ENCODE measurements around the gene ADAM19. TPM values are rescaled to one million over a fixed set of nuclear protein-coding genes. Genes with fewer than 3 reads are reported as not detected.

Gene ADAM19
- total RNA-seq, 3 donors from 2014 or later, result 37.9 to 54.9 (median 49.2) TPM

DNA sequence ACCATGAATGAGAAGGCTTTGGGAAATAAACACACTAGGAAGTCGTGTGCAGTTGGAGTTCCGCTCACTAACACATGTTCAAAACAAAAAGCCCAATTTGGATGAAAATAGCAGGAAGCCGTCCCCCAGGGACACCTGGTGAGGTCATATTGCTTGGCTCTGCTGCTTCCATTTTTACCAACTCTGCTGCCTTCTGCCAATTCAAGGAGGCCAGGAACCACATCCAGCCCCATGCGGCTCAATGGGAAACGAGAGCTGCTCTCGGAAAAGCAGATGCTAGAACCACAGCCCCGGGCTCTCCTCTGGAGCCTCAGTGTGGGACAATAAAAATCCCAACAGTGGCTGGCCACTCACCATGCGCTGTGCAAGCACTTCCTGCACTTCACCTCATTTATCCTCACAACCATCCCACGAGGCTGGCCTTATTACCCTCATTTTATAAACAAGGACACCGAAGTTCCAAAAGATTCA, 13.4 kb downstream of the ADAM19 start:
- no peak for ATAC-seq
- DNase-seq, result no peak
- no peak overlapping the region for H3K4me3 Mint-ChIP-seq
- peaks cover 69% of the 10 kb centered on the region for H3K4me1 Mint-ChIP-seq (ENCODE audit: low read depth)
- no peaks in the 10 kb centered on the region for H3K9me3 Mint-ChIP-seq
- H3K27me3 Mint-ChIP-seq (ENCODE audit: low read depth), result no peaks in the 10 kb centered on the region
- H3K36me3 Mint-ChIP-seq (ENCODE audit: insufficient read depth), result peaks cover 31% of the 10 kb centered on the region

DNA sequence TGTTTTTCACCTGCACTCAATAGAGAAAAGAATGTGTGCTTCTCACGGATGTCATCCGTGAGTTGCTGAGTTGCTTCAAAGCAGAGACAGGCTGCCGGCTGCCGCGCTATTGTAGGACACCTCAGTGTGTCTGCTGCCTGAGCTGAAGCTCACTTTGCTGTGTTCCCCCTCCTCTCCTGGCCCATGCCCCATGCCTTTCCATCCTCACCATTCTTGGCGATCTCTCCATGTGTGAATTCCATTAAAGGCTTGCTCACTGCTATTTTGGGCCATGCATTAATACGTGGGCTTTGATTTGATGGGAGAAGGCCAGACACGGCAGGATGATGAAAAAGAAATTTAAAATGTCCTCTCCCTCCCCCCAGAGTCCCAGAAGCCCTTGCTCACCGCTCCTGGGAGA, 14.5 kb downstream of the ADAM19 start:
- no peak overlapping the region for H3K4me3 Mint-ChIP-seq
- no peaks in the 10 kb centered on the region for H3K9me3 Mint-ChIP-seq
- DNase-seq (no peak), ATAC-seq (no peak)
- H3K4me1 Mint-ChIP-seq (ENCODE audit: low read depth), result peaks cover 71% of the 10 kb centered on the region
- peaks cover 28% of the 10 kb centered on the region for H3K36me3 Mint-ChIP-seq (ENCODE audit: insufficient read depth)
- H3K27me3 Mint-ChIP-seq (ENCODE audit: low read depth), result no peaks in the 10 kb centered on the region

DNA sequence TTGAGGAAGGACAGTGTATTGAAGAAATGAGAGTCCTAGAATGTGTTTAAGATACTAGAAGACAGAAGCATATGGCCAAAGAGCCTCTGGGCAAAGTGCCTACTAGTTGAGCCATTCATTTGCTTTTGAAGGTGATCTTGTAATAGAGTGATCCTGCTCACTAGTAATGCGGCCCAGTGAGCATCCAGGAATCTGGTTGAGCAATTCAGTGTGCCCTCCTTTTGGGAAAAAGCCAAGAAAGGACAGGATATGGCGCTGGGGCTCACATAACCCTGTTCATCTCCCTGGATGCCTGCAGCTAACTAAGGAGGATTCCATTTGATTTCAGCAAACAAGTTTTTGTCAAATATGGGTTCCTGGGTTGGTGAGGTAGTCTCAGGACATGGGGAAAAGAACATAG, 16.3 kb downstream of the ADAM19 start:
- DNase-seq (no peak), ATAC-seq (no peak)
- Mint-ChIP-seq H3K4me3 (no peak overlapping the region), H3K27me3 (ENCODE audit: low read depth) (no peaks in the 10 kb centered on the region), H3K4me1 (ENCODE audit: low read depth) (peaks cover 78% of the 10 kb centered on the region), H3K9me3 (no peaks in the 10 kb centered on the region), H3K36me3 (ENCODE audit: insufficient read depth) (peaks cover 28% of the 10 kb centered on the region)

DNA sequence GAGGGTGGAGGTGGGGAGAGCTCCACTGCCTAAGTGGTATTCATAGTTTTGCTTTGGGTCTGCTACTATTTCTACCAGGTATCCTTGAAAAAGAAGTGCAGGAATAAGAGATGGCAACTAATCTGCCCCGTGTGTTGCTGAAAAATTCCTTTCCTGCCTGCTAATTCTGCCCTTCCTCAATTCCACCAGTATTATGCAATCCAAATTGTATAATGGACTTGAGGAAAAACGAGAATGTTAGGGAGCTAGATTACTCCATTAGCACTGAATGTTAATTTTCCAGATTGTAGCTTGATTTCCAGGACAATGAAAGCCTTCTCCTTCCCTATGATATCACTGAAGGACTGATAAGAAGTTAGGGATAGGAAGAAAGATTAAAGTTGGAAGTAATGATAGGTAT, 16.9 kb downstream of the ADAM19 start:
- Mint-ChIP-seq H3K9me3 (no peaks in the 10 kb centered on the region), H3K4me1 (ENCODE audit: low read depth) (peaks cover 76% of the 10 kb centered on the region), H3K4me3 (no peak overlapping the region), H3K27me3 (ENCODE audit: low read depth) (no peaks in the 10 kb centered on the region), H3K36me3 (ENCODE audit: insufficient read depth) (peaks cover 23% of the 10 kb centered on the region)
- ATAC-seq (no peak), DNase-seq (no peak)

DNA sequence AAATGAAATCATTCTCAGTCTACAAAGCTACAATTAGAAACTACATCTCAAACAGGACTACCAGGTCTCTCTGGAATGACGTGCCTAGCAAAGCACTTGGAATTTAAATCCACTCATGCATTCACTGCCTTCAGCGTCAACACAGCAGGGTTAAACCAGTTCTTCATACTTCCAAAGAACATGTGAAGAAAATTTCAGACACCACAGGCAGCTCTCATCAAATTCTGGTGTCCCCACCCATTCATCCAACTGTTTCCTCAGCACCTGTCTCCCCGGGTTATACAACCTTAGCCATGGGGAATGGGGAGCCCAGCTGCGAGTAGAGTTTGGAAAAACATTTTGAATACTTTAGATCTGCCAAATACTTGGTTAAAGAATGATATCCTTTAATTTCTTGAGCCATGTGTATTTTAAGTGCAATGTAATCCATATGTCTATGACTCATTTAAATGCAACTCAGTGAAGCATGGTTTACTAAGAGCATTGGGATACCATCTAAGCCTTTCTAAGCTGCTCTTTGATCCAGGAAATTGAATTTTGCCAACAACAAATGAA, 17.5 kb downstream of the ADAM19 start:
- H3K4me3 Mint-ChIP-seq, result no peak overlapping the region
- no peak for ATAC-seq
- H3K36me3 Mint-ChIP-seq (ENCODE audit: insufficient read depth), result peaks cover 18% of the 10 kb centered on the region
- H3K27me3 Mint-ChIP-seq (ENCODE audit: low read depth), result no peaks in the 10 kb centered on the region
- no peaks in the 10 kb centered on the region for H3K9me3 Mint-ChIP-seq
- no peak for DNase-seq
- peaks cover 70% of the 10 kb centered on the region for H3K4me1 Mint-ChIP-seq (ENCODE audit: low read depth)

DNA sequence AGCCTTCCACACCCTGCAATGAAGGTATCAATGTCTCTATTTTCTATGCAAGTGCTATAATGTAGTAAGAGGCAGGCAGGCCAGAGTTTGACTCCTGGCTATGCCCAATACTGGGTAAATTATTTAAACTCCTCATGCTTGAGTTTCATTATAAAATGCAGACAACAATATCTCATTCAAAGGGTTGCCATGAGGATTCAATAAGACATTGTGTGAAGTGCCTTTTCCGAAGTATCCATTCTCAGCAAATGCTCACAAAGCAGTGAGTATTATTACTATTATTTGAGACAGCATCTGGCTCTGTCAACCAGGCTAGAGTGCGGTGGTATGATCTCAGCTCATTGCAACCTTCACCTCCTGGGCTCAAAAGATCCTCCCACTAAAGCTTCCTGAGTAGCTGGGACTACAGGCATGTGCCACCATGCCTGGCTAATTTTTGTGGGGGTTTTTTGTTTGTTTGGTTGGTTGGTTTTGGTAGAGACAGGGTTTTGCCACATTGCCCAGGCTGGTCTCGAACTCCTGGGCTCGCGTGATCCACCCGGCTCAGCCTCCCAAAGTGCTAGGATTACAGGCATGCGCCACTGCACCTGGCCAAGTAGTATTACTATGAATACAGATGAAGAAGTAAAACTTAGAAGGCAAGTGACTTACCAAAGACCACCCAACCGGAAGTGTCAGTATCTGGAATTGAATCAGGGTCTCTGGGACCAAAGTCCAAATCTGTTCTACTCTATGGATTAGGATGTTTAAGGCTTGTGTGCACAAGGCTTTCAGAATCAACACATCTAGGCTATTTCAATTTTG, 18.8 kb downstream of the ADAM19 start:
- Mint-ChIP-seq H3K9me3 (no peaks in the 10 kb centered on the region), H3K4me1 (ENCODE audit: low read depth) (peaks cover 68% of the 10 kb centered on the region), H3K4me3 (no peak overlapping the region), H3K27me3 (ENCODE audit: low read depth) (no peaks in the 10 kb centered on the region), H3K36me3 (ENCODE audit: insufficient read depth) (peaks cover 16% of the 10 kb centered on the region)
- no peak for ATAC-seq
- no peak for DNase-seq

DNA sequence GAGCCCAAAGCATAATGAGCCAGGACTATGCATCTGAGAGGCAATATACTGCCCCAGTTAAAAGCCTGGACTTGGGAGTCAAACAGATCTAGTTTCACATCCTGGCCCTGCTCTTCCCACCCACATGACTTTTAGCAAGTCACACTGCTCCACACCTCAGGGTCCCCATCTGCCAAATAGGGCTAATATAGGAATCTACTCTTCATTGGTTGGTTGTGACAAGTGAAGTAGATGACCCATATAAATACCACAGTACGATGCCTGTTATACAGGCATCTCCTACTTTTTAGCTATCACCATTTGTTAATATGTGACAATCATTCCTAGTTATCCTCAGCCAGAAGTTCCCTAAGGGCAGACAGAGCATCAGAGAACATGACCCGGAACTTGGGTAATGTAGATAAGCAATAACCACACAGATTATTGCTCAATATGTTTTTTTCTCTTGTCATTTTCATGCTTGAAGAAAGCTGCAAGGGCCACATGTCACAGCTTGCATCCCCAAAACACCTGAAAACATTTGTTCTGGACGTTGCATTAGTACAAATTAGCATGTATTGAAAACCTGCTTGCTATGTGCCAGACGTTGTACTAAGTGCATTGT, 20.4 kb downstream of the ADAM19 start:
- peaks cover 71% of the 10 kb centered on the region for H3K4me1 Mint-ChIP-seq (ENCODE audit: low read depth)
- no peak for ATAC-seq

DNA sequence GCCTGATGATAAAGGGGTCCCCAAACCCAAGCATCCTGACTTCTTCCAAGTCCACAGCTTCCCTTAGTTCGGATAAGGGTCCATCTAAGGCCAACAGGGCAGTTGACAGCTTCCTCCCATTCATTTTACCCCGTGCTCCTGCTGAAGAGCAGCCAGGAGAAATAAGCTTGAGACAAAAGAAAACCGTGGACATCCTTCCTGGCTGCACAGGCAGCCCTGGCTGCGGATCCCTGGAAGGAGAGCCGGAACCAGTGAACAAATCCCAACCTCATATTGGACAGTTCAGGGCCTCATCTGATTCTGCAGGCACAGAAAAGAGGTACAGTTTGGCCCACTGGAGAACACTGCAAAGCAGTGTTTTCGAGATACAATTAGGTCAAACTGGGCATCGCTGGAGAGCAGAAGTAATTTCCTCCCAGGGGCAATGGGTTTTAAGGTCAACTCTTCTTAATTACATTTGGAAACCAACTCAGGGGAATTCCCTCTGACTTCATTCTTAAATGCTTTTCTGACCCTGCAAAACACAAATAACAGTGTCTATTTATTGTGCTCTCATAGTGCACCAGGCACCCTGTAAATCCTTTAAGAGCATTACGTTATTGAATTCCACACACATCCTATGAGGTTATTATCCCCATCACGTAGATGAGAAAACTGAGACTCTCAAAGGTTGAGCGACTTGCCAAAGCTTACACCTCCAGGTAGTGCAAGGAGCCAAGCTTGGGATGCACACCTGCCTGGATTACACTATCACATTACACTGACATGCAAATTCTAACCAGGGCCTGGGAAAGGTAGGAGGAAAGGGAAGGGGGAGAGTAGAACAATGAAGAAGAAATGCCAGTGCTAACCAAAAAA, 21.2 kb downstream of the ADAM19 start:
- Mint-ChIP-seq H3K4me1 (ENCODE audit: low read depth) (peaks cover 75% of the 10 kb centered on the region), H3K36me3 (ENCODE audit: insufficient read depth) (peaks cover 14% of the 10 kb centered on the region), H3K27me3 (ENCODE audit: low read depth) (no peaks in the 10 kb centered on the region), H3K9me3 (no peaks in the 10 kb centered on the region), H3K4me3 (no peak overlapping the region)
- no peak for ATAC-seq
- DNase-seq, result no peak

More for the DNA sequence above, 20.4 kb downstream of the ADAM19 start:
- Mint-ChIP-seq H3K27me3 (ENCODE audit: low read depth) (no peaks in the 10 kb centered on the region), H3K9me3 (no peaks in the 10 kb centered on the region), H3K36me3 (ENCODE audit: insufficient read depth) (peaks cover 15% of the 10 kb centered on the region), H3K4me3 (no peak overlapping the region)
- DNase-seq, result no peak

DNA sequence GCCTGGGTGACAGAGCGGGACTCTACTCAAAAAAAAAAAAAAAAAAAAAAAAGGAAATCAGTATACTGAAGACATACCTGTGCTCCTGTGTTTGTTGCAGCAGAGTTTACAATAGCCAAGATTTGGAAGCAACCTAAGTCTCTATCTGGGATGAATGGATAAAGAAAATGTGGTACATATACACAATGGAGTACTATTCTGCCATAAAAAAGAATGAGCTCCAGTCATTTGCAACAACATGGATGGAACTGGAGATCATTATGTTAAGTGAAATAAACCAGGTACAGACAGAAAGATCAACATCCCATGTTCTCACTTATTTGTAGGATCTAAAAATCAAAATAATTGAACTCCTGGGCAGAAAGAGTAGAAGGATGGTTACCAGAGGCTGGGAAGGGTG, 22.9 kb downstream of the ADAM19 start:
- Mint-ChIP-seq H3K36me3 (ENCODE audit: insufficient read depth) (peaks cover 17% of the 10 kb centered on the region), H3K4me3 (no peak overlapping the region), H3K9me3 (no peaks in the 10 kb centered on the region)

DNA sequence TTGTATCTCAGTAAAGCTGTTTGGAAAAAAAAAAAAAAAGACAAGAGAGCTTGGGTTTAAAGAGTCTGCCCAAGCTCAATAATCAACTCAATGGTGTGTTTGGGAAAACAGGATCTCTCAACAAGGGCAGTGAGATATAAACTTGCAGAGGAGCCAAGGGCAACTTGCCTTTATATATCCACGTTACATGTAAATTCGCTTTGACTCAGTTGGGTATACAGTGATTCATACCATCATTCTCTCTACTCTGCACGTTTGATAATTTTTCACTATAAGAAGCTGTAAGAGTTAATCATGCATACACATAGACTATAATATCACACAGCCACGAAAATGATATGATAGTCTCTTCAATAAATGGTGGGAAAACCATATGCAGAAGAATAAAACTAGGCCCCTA, 24.9 kb downstream of the ADAM19 start:
- DNase-seq (no peak), ATAC-seq (no peak)
- Mint-ChIP-seq H3K9me3 (no peaks in the 10 kb centered on the region), H3K4me1 (ENCODE audit: low read depth) (peaks cover 84% of the 10 kb centered on the region), H3K36me3 (ENCODE audit: insufficient read depth) (peaks cover 18% of the 10 kb centered on the region), H3K4me3 (no peak overlapping the region), H3K27me3 (ENCODE audit: low read depth) (no peaks in the 10 kb centered on the region)

More for the DNA sequence above, 22.9 kb downstream of the ADAM19 start:
- no peak for ATAC-seq
- H3K27me3 Mint-ChIP-seq (ENCODE audit: low read depth), result no peaks in the 10 kb centered on the region
- DNase-seq, result no peak
- H3K4me1 Mint-ChIP-seq (ENCODE audit: low read depth), result peaks cover 77% of the 10 kb centered on the region

DNA sequence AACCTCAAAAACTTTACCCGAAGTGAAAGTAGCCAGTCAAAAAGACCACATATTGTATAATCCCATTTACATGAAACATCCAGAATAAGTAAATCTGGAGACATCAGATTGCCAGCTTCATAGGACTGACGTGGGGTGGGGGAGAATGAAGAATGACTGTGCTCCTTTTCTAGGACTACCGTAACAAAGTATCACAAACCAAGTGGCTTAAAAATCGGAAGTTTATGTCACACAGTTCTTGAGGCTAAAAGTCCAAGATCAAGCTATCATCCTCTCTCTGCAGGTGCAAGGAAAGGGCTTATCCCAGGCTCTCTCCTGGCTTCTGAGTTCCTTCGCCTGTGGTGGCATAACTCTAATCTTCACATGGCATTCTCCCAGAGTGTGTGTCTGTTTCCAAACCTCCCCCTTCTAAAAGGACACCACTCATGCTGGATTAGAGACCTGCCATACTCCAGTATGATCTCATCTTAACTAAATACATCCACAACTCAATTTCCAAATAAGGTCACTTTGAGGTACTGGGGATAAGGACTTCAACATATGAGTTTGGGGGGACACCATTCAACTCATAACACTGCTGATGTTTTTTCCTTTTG, 25.5 kb downstream of the ADAM19 start:
- Mint-ChIP-seq H3K4me1 (ENCODE audit: low read depth) (peaks cover 84% of the 10 kb centered on the region), H3K36me3 (ENCODE audit: insufficient read depth) (peaks cover 18% of the 10 kb centered on the region)

DNA sequence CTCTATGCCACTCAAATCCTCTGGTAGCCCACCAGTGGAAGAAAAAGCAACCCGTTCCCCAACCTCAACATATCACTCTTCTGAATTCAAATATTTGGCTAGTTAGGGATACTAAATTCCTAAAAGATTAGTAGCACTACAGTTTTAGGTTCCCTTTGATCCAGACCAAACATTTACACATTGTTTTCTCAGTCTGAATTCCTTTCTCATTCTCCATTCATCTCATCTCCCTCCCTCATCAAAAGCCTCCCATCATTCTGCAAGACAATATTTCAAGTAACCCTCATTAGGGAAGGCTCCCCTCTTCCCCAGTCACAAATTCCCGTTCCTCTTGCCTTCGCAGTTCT, 26.3 kb downstream of the ADAM19 start:
- Mint-ChIP-seq H3K27me3 (ENCODE audit: low read depth) (no peaks in the 10 kb centered on the region), H3K36me3 (ENCODE audit: insufficient read depth) (peaks cover 18% of the 10 kb centered on the region), H3K9me3 (no peaks in the 10 kb centered on the region), H3K4me3 (peak overlapping the region; percentile 1), H3K4me1 (ENCODE audit: low read depth) (peaks cover 84% of the 10 kb centered on the region)
- no peak for DNase-seq
- no peak for ATAC-seq

More for the DNA sequence above, 25.5 kb downstream of the ADAM19 start:
- ATAC-seq (peak in 1 of 2 donors; percentile 35), DNase-seq (no peak)
- Mint-ChIP-seq H3K9me3 (no peaks in the 10 kb centered on the region), H3K27me3 (ENCODE audit: low read depth) (no peaks in the 10 kb centered on the region), H3K4me3 (peak overlapping the region; percentile 1)

DNA sequence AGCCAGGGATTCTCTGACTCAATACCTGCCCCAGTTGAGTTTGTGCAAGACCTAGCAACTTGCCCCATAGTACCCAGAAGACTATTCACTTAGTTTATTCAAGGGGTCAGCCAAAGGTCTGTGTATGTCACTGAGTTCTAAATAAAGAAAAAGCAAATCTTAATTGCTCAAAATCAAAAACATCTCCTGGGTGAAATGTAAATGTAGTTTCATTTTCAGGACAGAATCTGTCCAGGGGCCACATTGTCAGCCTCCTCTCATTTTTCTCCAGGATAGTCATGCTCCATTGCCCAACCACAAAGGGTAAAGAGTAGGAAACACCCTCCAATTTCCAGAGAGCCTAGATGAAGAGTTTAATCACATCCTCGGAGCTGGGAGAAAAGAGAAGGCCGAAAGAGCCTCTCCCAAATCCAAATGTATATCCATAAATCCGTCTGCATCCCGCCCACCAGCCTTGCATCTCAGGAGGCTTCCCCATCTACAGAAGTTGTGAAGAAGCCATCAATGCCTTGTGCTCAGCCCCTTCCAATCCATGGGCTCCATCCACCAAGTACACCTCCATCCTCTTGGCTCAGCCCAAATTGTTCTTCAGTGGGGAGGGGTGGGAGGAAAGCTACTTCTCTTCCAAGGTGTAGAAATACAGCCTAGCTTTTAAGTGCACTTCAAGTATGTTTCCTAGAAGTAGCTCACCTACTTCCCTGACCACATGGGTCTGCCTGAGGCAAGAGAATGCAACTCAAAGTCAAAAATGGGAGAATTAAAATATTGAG, 26.9 kb downstream of the ADAM19 start:
- Mint-ChIP-seq H3K36me3 (ENCODE audit: insufficient read depth) (peaks cover 18% of the 10 kb centered on the region), H3K4me3 (no peak overlapping the region), H3K4me1 (ENCODE audit: low read depth) (peaks cover 85% of the 10 kb centered on the region), H3K9me3 (no peaks in the 10 kb centered on the region), H3K27me3 (ENCODE audit: low read depth) (no peaks in the 10 kb centered on the region)
- DNase-seq (no peak), ATAC-seq (no peak)

Data from activated T-cell treated with anti-CD3 and anti-CD28 coated beads, Interleukin-2, amount 50 U/mL, for 4 hours (primary cell).